ENCODE measurements around the gene FLRT1.

The FLRT1 gene

DNA sequence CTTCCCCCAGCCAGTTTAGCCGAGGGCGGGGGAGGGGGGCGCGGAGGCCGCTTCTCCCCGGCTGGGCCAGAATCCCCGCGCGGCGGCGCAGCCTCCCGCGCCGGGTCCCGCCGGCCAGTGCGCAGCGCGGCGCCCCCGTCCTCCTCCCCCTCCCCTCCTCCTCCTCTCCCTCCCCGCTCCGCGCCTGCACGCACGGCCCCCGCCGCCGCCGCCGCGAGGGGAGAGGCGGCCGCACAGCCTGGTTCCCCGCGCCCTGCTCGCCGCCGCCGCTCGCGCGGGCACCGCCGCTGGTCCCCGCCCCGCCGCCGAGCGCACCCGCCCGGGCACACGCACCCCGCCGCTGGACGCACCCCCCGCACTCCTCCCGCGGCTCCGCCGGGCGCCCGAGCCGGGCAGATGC lies at the start of gene FLRT1:
FLRT1 (plus strand) TSS at position 356 of the 400 bp plus-strand sequence. CDS start 80,337 bp downstream, outside the sequence.
- no peak for DNase-seq (ENCODE audit: low spot score)
- TF ChIP-seq, protein P1, sequence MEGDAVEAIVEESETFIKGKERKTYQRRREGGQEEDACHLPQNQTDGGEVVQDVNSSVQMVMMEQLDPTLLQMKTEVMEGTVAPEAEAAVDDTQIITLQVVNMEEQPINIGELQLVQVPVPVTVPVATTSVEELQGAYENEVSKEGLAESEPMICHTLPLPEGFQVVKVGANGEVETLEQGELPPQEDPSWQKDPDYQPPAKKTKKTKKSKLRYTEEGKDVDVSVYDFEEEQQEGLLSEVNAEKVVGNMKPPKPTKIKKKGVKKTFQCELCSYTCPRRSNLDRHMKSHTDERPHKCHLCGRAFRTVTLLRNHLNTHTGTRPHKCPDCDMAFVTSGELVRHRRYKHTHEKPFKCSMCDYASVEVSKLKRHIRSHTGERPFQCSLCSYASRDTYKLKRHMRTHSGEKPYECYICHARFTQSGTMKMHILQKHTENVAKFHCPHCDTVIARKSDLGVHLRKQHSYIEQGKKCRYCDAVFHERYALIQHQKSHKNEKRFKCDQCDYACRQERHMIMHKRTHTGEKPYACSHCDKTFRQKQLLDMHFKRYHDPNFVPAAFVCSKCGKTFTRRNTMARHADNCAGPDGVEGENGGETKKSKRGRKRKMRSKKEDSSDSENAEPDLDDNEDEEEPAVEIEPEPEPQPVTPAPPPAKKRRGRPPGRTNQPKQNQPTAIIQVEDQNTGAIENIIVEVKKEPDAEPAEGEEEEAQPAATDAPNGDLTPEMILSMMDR (IDR thresholded peaks at IDR 0.05; ENCODE audit: borderline replicate concordance, control extremely low read depth, extremely low read depth, insufficient read depth, missing control alignments) = no peak
- in situ Hi-C loops (cut with MboI; ENCODE audit: low sequenced_read_pairs, unreplicated experiment) = no loop called here

DNA sequence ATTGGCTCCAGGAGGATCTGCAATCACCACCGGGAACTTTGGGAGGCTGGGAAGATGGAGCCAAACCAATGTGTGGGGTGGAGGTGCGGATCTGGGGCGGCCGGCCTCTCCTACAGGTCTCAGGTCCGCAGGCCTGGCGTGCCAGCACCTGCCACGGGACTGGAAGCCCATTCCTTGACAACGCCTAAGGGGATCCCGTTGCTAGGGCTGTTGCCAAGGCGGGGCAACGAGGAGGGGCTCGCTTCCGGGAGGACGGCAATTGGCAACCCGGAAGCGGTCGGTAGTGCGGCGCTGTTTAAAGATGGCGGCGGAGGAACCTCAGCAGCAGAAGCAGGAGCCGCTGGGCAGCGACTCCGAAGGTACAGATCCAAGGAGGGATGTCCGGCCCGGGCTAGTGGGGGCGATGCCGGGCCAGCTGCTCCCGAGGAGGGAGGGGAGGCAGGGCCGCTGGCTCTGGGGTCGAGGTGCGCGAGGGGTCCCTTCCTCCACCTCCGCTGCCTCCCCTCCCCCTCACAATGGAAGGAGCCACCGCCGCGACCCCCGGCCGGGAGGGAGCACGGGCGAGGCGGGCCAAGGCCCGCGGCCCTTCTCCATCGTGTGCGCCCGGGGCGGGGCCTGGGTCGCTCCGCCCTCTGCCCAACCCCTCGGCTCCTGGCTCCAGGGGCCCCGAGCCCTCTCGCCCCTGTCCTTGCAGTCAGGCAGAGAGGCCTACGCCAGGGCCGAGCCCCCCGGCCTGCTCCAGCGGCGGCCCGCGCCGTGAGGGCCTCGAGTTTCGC lies 49.4 kb upstream of the FLRT1 start, which contains the start of gene OTUB1:
OTUB1 (plus strand) TSS at position 283 of the 776 bp plus-strand sequence; CDS start at position 302, 19 bp downstream.
- in situ Hi-C loops (cut with MboI; ENCODE audit: low sequenced_read_pairs, unreplicated experiment) = loop anchor here (25.0 kb wide), 1 partner anchor 301 kb away; the partner anchor contains the start of genes BAD, GPR137 and KCNK4
- TF ChIP-seq, protein P1 (IDR thresholded peaks at IDR 0.05; ENCODE audit: borderline replicate concordance, control extremely low read depth, extremely low read depth, insufficient read depth, missing control alignments) = no peak
- peak; percentile 96 for DNase-seq (ENCODE audit: low spot score)

DNA sequence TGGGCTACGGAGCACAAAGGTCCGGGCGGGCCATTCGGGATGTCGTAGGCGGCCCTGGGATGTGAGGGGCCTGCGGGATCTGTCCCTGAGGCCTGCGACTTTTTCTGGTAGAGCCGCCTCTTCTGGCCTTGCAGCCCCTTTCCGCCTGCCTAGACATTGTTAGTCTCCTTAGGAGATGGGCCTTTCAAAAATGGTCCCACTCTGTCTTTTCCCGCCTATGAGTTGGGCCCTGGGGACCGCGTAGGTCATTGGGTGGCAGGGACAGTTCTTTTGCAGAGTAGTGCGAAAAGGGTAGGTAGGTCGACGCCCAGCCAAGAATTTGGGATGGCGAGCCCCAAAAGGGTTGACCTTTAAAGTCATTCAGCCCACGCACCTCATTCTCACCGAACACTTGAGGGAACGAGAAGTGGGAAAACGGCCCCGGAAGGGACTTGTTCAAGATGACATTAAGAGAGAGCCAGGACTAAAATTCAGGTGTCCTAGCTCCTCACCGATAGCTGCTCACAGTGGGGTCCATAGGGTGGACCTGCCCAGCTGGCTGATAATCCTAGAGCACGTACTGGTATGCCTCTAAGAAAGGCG lies 48.7 kb upstream of the FLRT1 start:
- DNase-seq (ENCODE audit: low spot score) = no peak
- TF ChIP-seq, protein P1 (IDR thresholded peaks at IDR 0.05; ENCODE audit: borderline replicate concordance, control extremely low read depth, extremely low read depth, insufficient read depth, missing control alignments) = no peak
- in situ Hi-C loops (cut with MboI; ENCODE audit: low sequenced_read_pairs, unreplicated experiment) = loop anchor here (25.0 kb wide), 1 partner anchor 300 kb away; the partner anchor contains the start of genes BAD, GPR137 and KCNK4

DNA sequence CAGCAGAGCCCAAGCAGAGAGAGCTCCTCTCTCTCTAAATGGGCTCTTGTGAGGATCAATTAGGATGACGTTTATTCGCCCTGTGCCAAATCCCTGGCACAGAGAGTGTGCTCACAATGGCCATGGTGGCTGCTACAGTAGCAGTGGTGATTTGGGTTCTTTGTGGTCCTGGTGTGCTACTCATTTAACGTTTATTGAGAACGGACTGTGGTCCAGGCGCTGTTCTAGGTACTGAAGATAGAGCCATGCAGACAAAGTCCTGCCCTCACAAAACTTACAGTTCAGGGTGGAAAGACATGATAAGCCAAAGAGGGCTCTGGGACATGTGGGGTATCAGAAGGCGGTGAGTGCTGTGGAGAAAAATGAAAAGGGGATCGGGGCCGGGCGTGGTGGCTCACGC lies 44.2 kb upstream of the FLRT1 start:
- DNase-seq (ENCODE audit: low spot score) = no peak
- in situ Hi-C loops (cut with MboI; ENCODE audit: low sequenced_read_pairs, unreplicated experiment) = loop anchor here (10.0 to 25.0 kb wide), 2 partner anchors 153 to 296 kb away; partner anchors contain the start of genes BAD, GPR137 and KCNK4
- TF ChIP-seq, protein P1 (IDR thresholded peaks at IDR 0.05; ENCODE audit: borderline replicate concordance, control extremely low read depth, extremely low read depth, insufficient read depth, missing control alignments) = no peak

GRCh38 chr11:63993100-63993499 lies 42.6 kb upstream of the FLRT1 start:
- in situ Hi-C loops (cut with MboI; ENCODE audit: low sequenced_read_pairs, unreplicated experiment) = loop anchor here (10.0 to 25.0 kb wide), 2 partner anchors 152 to 294 kb away; partner anchors contain the start of genes BAD, GPR137 and KCNK4
- TF ChIP-seq, protein P1 (IDR thresholded peaks at IDR 0.05; ENCODE audit: borderline replicate concordance, control extremely low read depth, extremely low read depth, insufficient read depth, missing control alignments) = no peak

GRCh38 chr11:63993993-63994392 lies 41.7 kb upstream of the FLRT1 start:
- DNase-seq (ENCODE audit: low spot score) = no peak
- in situ Hi-C loops (cut with MboI; ENCODE audit: low sequenced_read_pairs, unreplicated experiment) = loop anchor here (10.0 to 25.0 kb wide), 2 partner anchors 151 to 293 kb away; partner anchors contain the start of genes BAD, GPR137 and KCNK4
- TF ChIP-seq, protein P1 (IDR thresholded peaks at IDR 0.05; ENCODE audit: borderline replicate concordance, control extremely low read depth, extremely low read depth, insufficient read depth, missing control alignments) = no peak

More at GRCh38 chr11:63993100-63993499, 42.6 kb upstream of the FLRT1 start:
- no peak for DNase-seq (ENCODE audit: low spot score)

Measured in GM13976 (cell line).